OCI-LY7 (cell line): ENCODE data around the gene ANG. TPM values are rescaled to one million over a fixed set of nuclear protein-coding genes. Genes with fewer than 3 reads are reported as not detected.

Experiments
- BruUV-seq: library from RNA; stranded (reverse); fragments of 400-500 nt; replicated peaks from 2 replicates; lab custom pipeline; 2021; lab: Mats Ljungman, UMichigan
- CTCF ChIA-PET: fragments of 300-600 bp; sonication (Branson Sonifier 250); formaldehyde crosslinking; loops from one replicate; lab custom pipeline; 2022; ENCODE audit warnings: antibody characterized with exemption; ENCODE audit not compliant: unreplicated experiment; lab: Charles Lee
- POLR2A ChIA-PET: fragments of 300-600 bp; sonication (Branson Sonifier 250); formaldehyde crosslinking; loops from one replicate; lab custom pipeline; 2022; ENCODE audit warnings: antibody characterized with exemption; lab: Charles Lee
- DNase-seq: peaks from one replicate; pipeline ENCODE4 v3.0.0-alpha.2; 2015; ENCODE audit warnings: low spot score
- H2AFZ ChIP-seq: fragments of 200-600 bp; sonication (generic), shearing (Covaris generic); 2 replicates; pipeline ENCODE4 v1.6.1; 2014; ENCODE audit warnings: mild to moderate bottlenecking, antibody characterized with exemption, low read length, moderate library complexity
- H3K27ac ChIP-seq: fragments of 200-600 bp; sonication (generic); 2 replicates; pipeline ENCODE4 v1.5.1; 2014; ENCODE audit warnings: mixed run types, low read depth, mild to moderate bottlenecking, moderate library complexity, low read length, inconsistent platforms; ENCODE audit not compliant: poor library complexity, severe bottlenecking
- H3K36me3 ChIP-seq: fragments of 200-600 bp; sonication (generic); 2 replicates; pipeline ENCODE4 v1.6.1; 2014; ENCODE audit warnings: mild to moderate bottlenecking, antibody characterized with exemption, low read length, moderate library complexity, mixed read lengths; ENCODE audit not compliant: insufficient read depth
- H3K4me1 ChIP-seq: fragments of 200-600 bp; sonication (generic); 2 replicates; pipeline ENCODE4 v1.5.1; 2014; ENCODE audit warnings: mild to moderate bottlenecking, low read length; ENCODE audit not compliant: insufficient read depth, poor library complexity, severe bottlenecking
- H3K4me2 ChIP-seq: fragments of 200-600 bp; sonication (generic); 2 replicates; pipeline ENCODE4 v1.6.1; 2014; ENCODE audit warnings: mild to moderate bottlenecking, low read length
- H3K4me3 ChIP-seq: fragments of 200-600 bp; sonication (generic); 2 replicates; pipeline ENCODE4 v1.5.1; 2014; ENCODE audit warnings: mild to moderate bottlenecking, low read depth, low read length; ENCODE audit not compliant: poor library complexity, severe bottlenecking
- H3K79me2 ChIP-seq: fragments of 200-600 bp; sonication (generic); 2 replicates; pipeline ENCODE4 v1.6.1; 2016; ENCODE audit warnings: low read depth, mild to moderate bottlenecking, low read length, moderate library complexity, mixed read lengths; ENCODE audit not compliant: insufficient read depth
- H3K9me2 ChIP-seq: fragments of 200-600 bp; sonication (generic); 2 replicates; pipeline ENCODE4 v1.6.1; 2016; ENCODE audit warnings: mild to moderate bottlenecking, low read length, mixed read lengths; ENCODE audit not compliant: insufficient read depth
- H3K9me3 ChIP-seq: fragments of 200-600 bp; sonication (generic); 2 replicates; pipeline ENCODE4 v1.6.1; 2014; ENCODE audit warnings: mild to moderate bottlenecking, mixed run types, low read length, mixed read lengths
- H4K20me1 ChIP-seq: fragments of 200-600 bp; sonication (generic); 2 replicates; pipeline ENCODE4 v1.6.1; 2014; ENCODE audit warnings: mild to moderate bottlenecking, antibody characterized with exemption, low read length, moderate library complexity, mixed read lengths; ENCODE audit not compliant: insufficient read depth
- CTCF ChIP-seq: fragments of 200-600 bp; sonication (generic); conservative IDR thresholded peaks from 2 replicates; pipeline ENCODE4 v1.5.1; 2014; ENCODE audit warnings: mild to moderate bottlenecking, antibody characterized with exemption, low read length, moderate library complexity, mixed read lengths
- EZH2phosphoT487 ChIP-seq: fragments of 200-600 bp; sonication (generic); IDR thresholded peaks from 2 replicates; pipeline ENCODE4 v1.6.1; 2018; ENCODE audit warnings: low read depth, borderline replicate concordance, mild to moderate bottlenecking, mixed run types, antibody characterized with exemption, low read length, moderate library complexity, mixed read lengths
- intact Hi-C: fragments of 100-400 bp; cut with micrococcal nuclease; formaldehyde crosslinking; loops from one replicate; pipeline ENCODE4 v1.10.0; 2022; ENCODE audit not compliant: unreplicated experiment
- total RNA-seq, 2 experiments: library from RNA; depleted of rRNA in 1 of 2; stranded (reverse); fragments of >200 nt in 1 of 2; shearing (Covaris generic) in 1 of 2; gene quantifications; 2 replicates each; pipeline ENCODE4 v1.2.3, GENCODE V29; 2014 to 2022

Gene ANG
- total RNA-seq, 2 experiments from 2014 or later: not detected

- Histone ChIP-seq H3K36me3 (no peaks in the 10 kb centered on the region), H2AFZ (no peak overlapping the region), H3K9me3 (no peaks in the 10 kb centered on the region), H3K9me2 (no peaks in the 10 kb centered on the region), H3K27ac (no peak overlapping the region), H4K20me1 (no peaks in the 10 kb centered on the region), H3K4me3 (no peak overlapping the region), H3K4me2 (peak overlapping the region; percentile 51), H3K4me1 (peaks cover 19% of the 10 kb centered on the region), H3K79me2 (no peaks in the 10 kb centered on the region)
- ChIA-PET POLR2A (interaction anchor here (1.1 to 2.5 kb wide), 3 partner anchors 12 to 326 kb away, joined by 3 to 9 read pairs (median 4); no protein-coding TSS in a partner anchor), CTCF (interaction anchor here (1.8 kb wide), 1 partner anchor 13 kb away, joined by 9 read pairs; no protein-coding TSS in a partner anchor)
- intact Hi-C loops: loop anchor here (1.0 kb wide), 2 partner anchors 14 to 56 kb away; no protein-coding TSS in a partner anchor
- TF ChIP-seq CTCF: no peak
- no peak for TF ChIP-seq EZH2phosphoT487
- DNase-seq: no peak
- no TSS peak for BruUV-seq
These were observed 19.6 kb upstream of the ANG start for GRCh38 chr14:20668969-20669368.

- DNase-seq: no peak
- BruUV-seq: no TSS peak
- TF ChIP-seq EZH2phosphoT487 (no peak), CTCF (no peak)
- H3K9me2 ChIP-seq: no peaks in the 10 kb centered on the region
- ChIA-PET POLR2A (no interaction called here), CTCF (no interaction called here)
- intact Hi-C loops: no loop called here
- no peak overlapping the region for H3K4me2 ChIP-seq
- H3K9me3 ChIP-seq: no peaks in the 10 kb centered on the region
- H3K4me3 ChIP-seq: no peak overlapping the region
- no peak overlapping the region for H3K27ac ChIP-seq
- H4K20me1 ChIP-seq: no peaks in the 10 kb centered on the region
- H3K4me1 ChIP-seq: peaks cover 19% of the 10 kb centered on the region
- H3K36me3 ChIP-seq: no peaks in the 10 kb centered on the region
- H2AFZ ChIP-seq: no peak overlapping the region
- no peaks in the 10 kb centered on the region for H3K79me2 ChIP-seq
These were observed 16.8 kb upstream of the ANG start for GRCh38 chr14:20671597-20672283.

GRCh38 chr14:20675669-20676068 is 12.9 kb upstream of the ANG start:
- intact Hi-C loops: no loop called here
- ChIA-PET POLR2A (no interaction called here), CTCF (no interaction called here)
- Histone ChIP-seq H2AFZ (no peak overlapping the region), H3K36me3 (no peaks in the 10 kb centered on the region), H3K9me2 (no peaks in the 10 kb centered on the region), H3K9me3 (no peaks in the 10 kb centered on the region), H3K4me1 (peaks cover 12% of the 10 kb centered on the region), H3K4me2 (no peak overlapping the region), H3K27ac (no peak overlapping the region), H3K4me3 (no peak overlapping the region), H3K79me2 (no peaks in the 10 kb centered on the region), H4K20me1 (peaks cover 3% of the 10 kb centered on the region; the same call in 1 of the 2 replicates)
- no peak for DNase-seq
- no TSS peak for BruUV-seq
- no peak for TF ChIP-seq EZH2phosphoT487
- TF ChIP-seq CTCF: no peak
